Measurements from ENCODE around the gene TCERG1L.

Gene TCERG1L

DNA sequence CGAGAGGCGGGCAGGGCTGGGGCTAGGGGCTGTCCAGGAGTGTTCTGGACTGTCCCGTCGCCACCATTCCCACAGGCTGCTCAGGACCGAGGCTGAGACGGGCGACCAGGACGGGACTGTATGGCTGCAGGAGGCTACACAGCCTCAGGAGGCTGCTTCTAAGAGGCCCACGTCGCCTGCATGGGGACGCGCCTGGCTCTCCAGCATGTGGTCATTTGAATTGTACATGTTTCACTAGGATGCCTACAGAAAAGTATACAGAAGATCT, 216.3 kb downstream of the TCERG1L start:
- DNase-seq: no peak

DNA sequence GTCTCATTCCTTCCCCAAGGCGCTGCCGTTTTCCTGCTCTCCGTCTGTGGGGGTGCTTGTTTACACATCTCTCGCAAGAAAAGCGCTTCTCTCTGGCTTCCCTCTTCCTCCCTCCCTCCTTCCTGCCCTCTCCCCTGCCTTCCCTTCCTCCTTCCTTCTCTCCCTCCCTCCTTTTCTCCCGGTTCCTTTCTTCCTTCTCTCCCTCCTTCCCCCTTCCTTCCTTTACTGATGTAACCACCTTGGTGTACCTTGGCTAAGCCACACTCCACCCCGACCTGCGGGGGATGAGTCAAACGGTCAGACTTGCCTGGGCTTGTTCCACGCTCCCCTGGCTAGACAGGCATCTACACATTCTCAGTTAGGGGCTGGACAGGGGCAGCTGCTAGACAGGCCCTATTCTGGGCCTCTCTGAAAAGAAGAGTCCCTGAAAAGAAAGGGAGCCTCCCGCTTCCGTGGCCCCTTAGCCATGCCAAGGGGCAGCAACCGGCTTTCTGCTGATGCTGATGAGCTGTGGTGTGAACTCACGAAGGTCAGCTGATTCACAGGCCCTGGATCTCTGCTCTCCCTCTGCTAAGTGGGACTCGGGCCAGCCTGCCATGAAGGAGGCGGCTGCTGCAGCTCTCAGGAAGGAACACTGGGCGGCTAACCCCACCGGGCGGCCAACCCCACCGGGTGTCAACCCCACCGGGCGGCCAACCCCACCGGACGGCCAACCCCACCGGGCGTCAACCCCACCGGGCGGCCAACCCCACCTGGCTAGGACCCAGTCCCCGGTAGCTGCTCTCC, 216.8 kb downstream of the TCERG1L start:
- peak; percentile 63 for DNase-seq

DNA sequence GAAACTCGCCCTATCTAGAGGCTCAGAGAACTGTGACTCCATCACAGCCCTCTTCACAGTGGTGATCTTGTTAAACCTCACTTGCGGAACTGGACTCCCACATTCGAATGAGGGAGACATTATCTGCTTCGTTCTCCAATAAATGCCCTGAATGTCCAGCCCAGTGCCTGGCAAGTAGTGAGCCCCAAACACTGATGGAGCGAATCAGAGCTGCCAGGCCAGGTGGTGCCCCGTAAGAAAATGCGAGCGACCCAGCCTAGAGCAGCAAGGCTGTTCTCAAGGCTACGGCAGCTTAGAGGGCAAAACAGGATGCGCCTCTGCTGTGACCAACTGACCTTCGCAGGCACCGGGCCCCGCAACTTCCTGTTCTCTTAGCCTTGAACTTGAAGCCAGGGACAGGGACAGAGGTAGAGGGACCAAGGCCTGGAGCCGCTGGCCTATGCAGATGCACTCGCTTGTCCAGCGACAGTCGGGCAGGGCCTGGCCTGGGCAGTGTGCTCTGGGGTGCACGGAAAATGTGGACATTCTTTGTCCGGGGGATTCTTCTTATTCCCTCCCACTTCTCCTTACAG, 217.6 kb downstream of the TCERG1L start:
- no peak for DNase-seq

DNA sequence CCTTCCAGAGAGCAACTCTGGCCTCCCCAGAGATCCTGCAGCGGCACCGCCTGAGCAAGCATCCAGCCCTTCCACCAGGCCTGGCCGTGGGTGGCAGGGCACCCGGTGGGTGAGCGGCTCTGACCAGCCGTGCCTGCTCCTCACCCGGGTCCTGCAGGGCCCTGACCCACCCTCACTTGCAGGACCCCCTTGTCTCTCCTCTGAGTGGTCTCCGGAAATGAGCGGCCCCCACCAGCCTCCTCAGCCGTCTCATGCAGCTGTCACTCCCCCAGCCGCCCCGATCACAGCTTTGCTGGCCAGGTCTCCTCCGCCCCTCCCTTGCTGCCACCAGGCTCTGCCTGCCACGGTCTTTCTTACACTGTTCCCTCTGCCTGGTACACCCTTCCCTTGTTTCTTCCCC, 218.2 kb downstream of the TCERG1L start:
- no peak for DNase-seq

DNA sequence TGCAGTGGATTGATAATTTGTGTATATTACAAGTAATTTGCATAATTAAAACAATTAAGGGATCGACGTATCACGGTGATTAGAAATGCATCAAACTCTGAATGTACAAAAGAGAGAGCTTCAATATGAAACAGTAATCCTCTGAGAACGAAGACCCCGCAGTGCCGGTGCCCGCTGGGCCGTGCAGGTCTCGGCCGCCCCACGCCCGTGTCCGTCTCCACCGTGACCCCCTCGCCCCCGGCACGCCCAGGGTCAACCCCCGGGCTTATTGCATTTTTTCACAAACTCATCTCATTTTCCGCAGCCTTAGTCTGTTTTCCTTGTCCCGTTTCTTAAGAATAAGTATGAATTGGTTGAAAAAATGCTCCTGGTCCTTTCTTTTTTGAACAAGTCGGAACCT, 218.6 kb downstream of the TCERG1L start:
- DNase-seq: no peak

DNA sequence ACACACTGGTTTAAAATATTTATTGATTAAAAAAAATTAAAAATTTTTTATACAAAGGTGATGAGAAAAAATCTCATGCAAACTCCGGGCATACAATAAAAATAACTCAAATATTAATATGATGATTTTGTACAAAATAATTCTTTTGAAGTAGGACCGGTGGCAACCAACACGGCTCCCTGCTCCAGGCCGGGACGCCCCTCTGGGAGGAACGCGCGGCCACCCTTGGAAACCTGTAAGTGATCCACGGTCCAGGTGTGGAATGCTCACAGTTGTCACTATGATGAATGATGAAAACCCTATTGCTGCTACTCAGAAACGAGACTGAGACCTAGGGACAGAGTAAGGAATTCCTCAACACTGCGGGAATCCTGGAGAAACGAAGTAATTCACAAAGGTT, 219.1 kb downstream of the TCERG1L start:
- DNase-seq: no peak

DNA sequence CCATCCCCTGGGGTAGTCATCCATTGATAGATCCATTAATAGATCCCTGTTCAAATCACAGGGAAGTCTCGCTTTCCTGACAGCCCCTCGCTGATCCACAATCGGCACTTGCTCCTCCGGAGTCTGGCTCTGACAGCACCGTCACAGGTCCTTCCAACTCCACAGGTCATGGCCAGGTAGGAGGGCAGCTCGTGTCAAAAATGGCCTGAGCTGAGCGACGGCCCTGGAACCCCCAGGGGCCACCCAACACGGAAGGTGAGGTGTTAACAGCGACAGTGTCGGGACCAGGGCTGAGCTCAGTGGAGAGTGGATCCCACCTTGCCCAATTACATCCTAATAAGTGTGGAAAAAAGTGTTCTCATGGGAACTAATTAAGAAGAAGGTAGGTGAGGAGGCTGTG, 219.8 kb downstream of the TCERG1L start:
- no peak for DNase-seq

DNA sequence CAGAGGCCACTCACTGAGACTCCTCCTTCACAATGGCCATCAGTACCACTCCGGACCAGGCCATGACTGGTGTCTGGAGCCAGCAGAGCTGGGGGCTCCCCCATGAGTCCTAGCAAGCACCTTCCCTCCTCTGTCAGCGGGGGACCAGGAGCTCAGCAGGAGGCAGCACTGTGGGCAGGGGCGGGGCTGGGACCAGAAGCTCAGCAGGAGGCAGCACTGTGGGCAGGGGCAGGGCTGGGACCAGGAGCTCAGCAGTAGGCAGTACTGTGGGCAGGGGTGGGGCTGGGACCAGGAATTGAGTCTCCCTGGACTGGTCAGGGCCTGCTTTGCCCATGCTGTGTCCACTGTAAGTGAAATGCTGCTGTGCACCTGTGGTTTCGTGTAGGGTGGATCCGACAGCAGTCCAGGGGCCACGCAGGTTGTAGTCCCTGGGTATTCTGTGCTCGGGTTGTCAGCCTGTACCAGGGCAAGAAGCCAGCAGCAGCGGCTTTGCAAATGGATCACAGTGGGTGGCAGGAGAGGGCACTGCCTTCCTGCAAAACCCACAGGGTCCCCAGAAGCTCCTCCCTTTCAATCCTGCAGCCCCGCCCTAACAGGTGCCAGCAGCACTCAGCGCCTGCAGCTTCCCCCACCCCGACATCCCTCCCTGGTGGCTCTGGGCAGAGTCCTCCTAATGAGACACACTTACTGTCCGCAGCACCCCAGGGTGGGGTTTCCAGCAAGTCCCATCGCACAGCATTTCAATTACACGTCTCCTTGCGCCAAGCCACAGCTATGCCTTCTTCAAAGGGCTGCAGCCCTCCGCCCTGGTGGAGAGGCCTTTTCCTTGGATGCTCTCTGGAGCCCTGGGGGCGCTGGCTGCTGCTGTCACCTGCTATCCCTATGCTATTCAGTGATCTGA, 220.5 kb downstream of the TCERG1L start:
- DNase-seq: peak; percentile 81

DNA sequence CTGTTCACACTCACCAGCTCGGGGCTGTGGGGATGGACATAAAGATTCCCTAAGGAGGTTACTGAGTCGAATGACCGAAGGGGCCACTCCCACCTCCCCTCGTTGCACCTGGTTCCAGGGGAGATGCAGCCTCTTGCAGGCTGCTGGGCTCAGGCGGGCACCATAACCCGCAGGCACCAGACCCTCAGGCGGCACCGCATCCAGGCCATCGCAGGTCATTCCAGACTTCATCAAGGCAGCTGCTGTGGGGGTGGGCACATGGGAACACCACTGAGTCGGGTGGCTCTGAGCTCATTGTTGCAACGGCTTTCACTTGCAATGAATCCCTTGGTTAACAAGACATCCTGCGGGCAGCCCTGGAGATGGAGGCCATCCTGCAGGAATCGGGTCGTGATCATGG, 221.7 kb downstream of the TCERG1L start:
- no peak for DNase-seq

DNA sequence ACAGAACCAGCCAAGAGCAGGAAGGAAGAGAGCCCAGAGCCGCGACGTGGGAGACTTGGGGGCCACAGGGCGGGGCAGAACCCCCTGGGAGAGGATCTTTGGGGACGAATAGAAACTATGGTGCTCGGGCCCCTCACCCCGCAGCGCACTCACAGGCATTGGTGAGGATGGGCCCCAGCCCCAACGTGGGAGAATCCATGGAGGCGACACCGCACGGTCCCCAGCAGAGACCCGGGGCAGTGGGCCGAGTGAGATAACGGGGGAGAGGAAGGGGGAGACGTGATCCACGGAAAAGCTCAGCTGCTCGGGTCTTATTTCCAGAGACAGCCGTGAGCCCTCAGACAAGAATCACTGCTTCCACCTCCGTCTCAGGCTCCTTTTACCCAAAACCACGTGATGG, 222.4 kb downstream of the TCERG1L start:
- no peak for DNase-seq

DNA sequence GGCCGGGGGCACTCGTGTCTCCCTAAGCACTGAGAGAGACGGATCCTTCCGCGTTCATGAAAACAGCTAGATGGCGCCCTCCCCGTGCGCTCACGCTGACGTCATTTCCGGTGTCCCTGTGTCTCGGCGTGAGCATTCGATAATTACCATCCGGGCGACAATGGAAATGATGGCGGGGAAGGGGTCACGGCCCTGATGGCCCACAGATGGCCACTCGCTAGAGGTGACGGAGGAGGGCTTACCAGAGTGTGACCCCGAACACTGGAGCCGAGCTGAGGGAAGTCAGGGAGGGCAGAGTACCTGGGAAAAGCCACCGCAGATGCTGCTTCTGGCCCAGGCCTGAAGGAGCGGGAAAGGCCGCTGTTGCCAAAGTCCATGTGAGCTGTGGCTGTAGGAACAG, 222.9 kb downstream of the TCERG1L start:
- DNase-seq: no peak

DNA sequence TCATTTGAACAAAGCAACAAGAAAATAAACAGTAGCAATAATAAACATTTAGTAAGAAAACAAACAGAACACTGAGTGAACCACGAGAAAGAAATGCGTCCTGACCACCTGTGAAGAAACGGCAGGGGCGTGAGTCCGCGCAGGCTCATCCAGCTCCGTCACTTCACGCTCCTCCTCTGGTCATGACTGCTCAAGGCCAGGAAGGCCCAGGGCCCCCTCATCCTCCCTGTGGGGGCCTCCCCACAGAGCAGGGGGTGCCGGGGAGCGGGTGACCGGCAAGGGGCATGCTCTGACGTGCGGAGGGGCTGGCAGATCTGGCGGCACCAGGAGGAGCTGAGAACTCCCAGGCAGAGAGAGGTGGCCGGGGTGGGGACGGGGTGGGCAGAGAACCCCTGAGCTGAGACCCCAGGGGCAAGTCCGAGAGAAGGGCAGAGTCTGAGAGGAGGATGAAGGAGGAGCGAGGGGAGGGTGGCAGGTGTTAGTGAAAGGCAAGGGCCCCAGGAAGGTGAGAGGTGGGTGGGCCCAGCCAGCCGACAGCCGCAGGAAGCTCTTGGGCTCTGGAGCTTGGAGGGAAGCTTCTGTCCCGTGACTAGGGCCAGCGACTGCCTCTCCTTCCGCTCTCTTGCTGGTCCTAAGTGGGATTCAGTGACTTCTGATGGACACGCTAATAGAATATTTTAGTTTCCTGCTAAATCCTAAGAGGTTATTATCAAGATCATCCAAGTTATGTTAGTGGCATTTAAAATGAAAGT, 223.9 kb downstream of the TCERG1L start:
- DNase-seq: no peak

DNA sequence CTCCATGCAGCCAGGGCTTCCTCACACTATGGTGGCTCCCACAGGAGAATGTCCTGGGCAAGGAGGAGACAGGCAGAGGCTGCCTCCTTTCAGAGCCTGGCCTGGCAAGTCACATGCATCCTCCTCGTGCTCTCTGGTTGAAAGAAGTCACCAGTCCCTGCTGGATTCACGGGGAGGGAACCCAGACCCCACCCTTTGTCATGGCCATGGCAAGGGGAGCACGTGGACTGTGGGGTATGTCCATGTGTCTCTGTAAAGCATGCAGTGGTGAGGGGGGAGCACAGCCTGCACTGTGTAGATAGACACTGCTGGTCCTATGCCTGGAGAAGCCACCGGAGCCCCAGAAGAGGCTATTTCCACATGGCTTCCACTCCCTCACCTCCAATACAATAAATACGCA, 225.0 kb downstream of the TCERG1L start:
- DNase-seq: no peak

DNA sequence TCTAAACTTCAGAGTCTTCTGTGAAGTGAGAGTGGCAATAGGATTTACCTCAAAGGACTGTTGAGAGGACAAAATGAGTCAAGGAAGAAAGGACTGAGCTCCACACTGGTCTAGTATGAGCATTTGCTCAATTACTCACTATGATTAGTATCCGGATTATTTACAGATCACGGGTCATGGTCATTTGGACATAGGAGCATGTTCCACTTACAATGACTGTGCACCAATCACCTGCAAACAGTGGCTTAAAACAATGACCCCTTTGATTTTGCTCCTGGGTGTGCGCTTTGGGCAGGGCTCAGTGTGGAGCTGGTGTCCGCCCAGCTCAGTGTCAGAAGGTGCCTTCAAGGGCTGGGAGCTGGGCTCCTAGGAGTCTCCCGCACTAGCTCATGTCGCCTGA, 225.4 kb downstream of the TCERG1L start:
- DNase-seq: no peak

DNA sequence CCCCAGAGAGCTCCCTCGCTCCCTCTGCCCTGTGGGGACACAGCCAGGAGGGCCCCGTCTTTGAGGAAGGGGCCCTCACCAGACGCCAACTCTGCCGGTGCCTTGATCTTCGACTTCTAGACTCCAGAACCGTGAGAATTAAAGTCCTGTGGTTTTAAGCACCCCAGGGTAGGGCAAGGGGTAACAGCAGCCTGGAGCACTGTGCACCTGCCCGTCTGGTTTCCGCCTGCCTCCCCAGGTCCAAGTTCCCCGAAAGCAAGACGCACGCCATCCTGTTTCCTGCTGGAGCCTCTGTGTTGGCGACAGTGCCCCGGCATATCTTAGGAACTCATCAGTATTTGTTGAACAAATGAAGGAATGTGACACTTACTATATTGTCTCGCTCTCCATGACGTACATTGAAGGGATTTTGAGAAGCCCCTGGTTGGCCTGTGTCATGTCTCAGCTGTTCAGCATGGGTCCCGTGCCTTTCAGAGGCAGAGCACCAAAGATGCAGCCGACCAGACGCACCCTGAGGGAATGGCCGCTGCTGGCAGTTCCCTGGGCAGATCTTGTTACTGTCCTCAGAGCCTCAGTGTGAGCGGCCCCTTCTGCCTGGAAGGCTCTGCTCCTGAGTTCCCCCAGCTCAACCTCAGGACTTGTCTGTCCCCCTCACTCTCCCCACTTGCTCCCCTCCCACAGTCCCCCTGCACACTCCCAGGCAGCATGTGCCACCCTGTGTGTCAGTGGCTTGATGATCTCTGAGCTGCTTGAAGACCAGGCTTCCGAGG, 226.2 kb downstream of the TCERG1L start:
- DNase-seq: no peak

DNA sequence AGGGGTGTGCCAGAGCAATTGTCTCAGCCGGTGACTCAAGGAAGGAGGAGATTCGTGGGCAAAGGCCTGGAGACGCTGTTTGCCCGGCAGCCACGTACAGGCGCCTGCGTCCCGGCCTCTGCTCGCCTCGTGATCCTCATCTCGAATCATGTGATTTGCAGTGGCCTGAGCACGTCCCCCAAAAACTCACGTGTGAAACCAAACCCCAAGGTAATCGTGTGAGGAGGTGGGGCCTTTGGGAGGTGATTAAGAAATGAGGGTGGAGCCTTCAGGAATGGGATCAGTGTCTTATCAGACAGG, 226.8 kb downstream of the TCERG1L start:
- DNase-seq: no peak

DNA sequence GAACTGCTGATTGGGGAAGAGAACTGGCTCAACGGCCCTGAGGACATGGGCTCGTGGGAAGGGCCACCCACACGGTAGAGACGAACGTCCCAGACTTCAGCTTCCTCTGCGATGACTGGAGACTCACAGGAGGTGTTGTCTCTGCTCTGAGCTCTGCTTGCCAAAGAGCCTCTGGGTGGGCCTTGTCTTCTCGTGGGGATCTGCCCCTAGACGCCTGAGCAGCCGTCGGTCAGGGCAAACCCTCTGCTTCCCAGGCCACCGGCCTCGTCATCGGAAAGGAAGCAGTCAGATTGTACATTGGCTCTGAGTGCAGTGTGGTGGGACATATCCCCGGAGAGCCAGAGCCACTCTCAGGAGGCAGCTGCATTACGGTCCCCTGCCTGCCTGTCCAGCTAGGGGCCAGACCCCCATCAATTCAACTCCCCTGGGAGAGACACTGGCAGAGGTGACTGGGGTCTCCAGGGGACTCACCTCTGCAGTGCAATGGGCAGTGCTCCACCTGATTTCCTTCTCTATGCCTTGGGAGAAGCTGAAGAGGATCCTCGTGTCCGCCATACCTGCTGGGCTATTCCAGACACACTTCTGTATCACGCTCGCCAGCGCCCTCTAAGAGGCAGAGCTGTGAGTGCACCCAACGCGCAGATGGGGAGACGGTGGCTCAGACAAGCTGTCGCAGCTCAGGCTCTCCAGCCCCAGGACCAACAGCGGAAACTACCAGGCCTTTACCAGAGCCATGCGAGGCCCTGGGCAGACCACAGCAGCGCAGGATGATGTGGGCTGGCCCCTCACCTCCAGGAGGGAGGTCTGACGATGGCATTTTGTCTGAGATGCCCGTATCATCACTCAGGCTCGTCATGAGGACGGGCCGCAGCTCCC, 227.4 kb downstream of the TCERG1L start:
- DNase-seq: no peak

DNA sequence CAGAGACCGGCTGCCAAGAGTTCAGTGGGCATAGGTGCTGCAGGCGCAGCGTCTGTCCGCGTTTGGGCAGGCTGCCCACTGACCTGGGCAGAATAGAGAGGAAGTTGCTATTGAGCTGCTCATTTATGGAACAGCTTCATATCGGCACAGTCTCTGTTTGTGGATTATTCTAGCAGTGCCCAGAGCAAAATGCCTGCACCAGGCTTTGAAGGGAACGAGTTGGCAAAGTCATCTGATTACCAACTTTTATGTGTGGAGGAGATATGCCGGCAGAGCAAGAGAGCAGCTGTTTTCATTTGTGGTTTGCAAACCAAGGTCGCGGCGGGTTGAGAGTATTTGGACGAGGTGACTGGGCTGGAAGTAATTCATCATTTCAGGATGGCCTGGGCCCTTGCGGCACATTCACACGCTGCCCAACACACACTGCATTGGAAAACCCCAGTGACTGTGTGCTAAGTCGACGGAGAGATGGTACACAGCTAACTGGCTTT, 228.5 kb downstream of the TCERG1L start:
- no peak for DNase-seq

DNA sequence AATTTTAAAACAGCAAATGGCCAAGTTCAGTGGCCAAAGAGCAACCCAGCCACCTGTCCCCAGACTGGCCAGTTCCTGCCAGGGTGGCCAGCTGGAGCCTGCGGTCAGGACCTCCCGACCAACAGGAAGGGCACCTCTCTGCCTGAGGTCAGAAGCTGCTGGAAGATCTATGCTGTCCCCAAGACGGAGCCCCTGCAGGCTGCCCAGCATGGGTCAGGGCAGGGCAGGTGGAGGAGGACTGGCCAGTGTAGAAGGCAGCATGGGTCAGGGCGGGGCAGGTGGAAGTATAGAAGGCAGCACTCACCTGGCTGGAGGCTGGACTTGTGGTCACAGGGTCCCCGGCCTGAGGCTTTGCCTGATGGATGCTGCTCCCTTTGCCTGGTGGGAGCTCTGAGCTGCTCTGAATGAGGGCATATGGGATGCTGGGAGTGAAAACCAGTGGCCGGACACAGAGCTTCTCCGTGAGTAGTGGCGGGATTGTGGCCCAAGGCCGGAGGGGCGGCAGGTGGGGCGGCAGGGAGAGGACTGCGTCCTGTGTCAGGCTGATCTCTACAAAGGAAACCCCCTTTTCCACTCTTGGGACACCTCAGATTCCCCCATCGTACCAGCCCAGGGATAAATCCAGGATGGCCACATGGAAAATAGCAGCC, 229.2 kb downstream of the TCERG1L start:
- DNase-seq: no peak

DNA sequence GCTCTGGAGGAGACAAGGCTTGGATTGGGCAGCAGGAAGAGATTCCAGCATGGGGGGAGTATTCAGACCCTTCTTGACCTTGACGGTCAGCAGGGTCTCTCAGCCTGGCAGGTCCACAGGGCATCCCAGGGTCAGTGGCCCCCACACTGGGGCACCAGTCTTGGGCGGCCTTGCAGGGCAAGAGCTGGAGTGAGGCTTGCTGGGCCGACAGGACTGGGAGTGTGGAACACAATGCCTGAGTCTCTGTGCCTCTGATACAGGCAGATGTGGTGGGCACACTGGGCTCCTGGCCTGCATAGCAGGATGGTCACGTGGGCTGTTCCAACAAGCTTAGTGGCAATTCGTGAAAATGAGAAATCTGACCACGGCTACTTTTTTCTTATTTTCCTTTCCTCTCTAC, 229.7 kb downstream of the TCERG1L start:
- no peak for DNase-seq

DNA sequence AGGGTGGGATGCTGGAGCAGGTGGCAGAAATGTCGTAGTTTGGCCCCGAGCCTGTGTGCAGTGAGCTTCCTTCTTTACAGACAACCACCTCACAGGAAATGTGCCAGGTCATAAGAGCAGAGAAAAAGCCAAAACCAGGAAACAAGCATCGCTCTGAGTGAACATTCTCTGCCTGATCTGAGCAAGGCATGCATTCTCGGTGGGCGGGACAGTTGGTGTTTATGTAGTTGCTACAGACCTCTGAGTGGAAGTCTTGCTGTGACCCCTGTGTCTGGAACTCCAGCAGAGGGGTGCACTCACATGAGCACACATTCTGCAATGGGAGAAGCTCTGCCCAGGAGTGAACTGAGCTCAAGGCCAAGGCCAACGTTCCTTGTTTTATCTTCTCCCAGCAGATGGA, 230.1 kb downstream of the TCERG1L start:
- no peak for DNase-seq
